Cardiac fibroblast (primary cell): ENCODE data around the gene ITM2B.
"Not testable (repeated sequence)": the region's sequence is repeated elsewhere in the genome, so short reads cannot be mapped to it uniquely, and the experiment has no call there.

Source experiments
- DNase-seq, 2 donors: peaks; one replicate each; pipeline versions ENCODE4 v3.0.0 to v3.0.0-alpha.2; 2010; ENCODE audit warnings: low read depth in 2 of 2
- H3K4me3 ChIP-seq, 2 donors: replicated peaks in 1 of 2; 1 replicate in 1 of 2; 2 replicates in 1 of 2; pipeline ENCODE4 v1.5.1; 2011; ENCODE audit warnings: low read depth in 2 of 2, low read length in 2 of 2, mild to moderate bottlenecking in 2 of 2, moderate library complexity in 1 of 2
- CTCF ChIP-seq: IDR thresholded peaks from one replicate; pipeline ENCODE4 v1.5.1; 2011; ENCODE audit warnings: low read depth, mild to moderate bottlenecking, low read length, inconsistent platforms

Gene ITM2B

GRCh38 chr13:48214519-48215121, 18.4 kb upstream of the ITM2B start:
- no peak for TF ChIP-seq CTCF
- H3K4me3 ChIP-seq, result no peak overlapping the region
- no peak for DNase-seq

DNA sequence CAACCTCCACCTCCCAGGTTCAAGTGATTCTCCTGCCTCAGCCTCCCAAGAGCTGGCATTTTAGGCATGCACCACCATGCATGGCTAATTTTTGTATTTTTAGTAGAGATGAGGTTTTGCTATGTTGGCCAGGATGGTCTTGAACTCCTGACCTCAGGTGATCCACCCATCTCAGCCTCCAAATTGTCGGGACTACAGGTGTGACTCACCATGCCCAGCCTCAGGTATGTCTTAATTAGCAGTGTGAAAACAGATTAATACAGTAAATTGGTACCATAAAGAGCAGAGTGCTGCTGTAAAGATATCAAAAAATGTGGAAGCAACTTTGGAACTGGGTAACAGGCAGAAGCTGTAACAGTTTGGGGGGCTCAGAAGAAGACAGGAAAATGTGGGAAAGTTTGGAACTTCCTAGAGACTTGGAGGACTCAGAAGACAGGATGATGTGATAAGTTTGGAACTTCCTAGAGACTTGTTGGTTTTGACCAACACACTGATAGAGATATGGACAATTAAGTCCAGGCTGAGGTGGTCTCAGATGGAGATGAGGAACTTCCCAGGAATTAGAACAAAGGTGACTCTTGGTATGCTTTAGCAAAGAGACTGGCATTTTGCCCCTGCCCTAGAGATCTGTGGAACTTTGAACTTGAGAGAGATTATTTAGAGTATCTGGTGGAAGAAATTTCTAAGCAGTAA, 17.3 kb upstream of the ITM2B start:
- H3K4me3 ChIP-seq, DNase-seq: not testable (repeated sequence)

DNA sequence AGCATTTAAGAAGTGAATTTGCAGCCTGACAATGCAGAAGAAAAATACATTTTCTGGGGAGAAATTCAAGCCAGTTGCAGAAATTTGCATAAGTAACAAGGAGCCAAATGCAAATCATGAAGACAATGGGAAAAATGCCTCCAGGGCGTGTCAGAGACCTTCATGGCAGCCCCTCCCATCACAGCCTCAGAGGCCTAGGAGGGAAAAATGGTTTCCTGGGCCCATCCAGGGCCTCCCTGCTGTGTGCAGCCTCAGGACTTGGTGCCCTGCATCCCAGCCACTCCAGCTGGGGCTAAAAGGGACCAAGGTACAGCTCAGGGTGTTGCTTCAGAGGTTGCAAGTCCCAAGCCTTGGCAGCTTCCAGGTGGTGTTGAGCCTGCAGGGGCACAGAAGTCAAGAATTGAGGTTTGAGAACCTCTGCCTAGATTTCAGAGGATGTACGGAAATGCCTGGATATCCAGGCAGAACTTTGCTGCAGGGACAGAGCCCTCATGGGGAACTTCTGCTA, 16.7 kb upstream of the ITM2B start:
- no peak for TF ChIP-seq CTCF
- no peak for DNase-seq
- no peak overlapping the region for H3K4me3 ChIP-seq

GRCh38 chr13:48220592-48220980, 12.4 kb upstream of the ITM2B start:
- no peak overlapping the region for H3K4me3 ChIP-seq
- DNase-seq, result no peak
- no peak for TF ChIP-seq CTCF

DNA sequence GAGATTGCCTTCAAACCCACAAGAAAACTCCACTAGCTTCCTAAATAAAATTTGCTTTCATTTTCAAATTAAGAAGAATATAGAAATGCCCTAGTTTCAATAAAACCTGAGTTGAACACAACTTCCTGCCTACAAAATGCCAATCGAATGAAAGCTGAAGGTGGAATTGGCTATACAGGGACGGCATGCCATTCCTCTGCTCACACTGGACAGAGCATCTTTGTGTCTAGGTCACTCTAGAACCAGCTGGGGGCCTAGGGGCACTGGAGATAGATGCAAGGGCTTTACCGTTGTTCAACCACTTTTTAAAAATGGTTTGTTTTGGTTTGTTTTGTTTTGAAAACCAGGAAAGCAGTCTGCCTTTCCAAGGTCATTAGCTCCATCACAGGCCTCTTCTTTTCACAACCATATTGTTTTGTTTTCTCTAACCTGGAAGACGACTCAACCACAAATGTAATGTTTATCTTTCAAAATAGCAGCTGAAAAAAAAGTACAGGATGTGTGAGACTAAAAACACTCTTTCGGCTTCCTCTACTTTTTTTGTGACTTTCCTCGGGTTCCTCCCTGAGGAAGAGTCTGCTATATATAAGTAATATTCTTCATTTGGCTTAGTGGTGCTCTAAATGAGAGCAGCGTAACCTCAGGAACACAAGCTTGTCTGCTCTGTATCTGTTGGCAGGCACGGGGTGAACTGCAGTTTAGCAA, 11.9 kb upstream of the ITM2B start:
- H3K4me3 ChIP-seq, result no peak overlapping the region
- peak in 1 of 2 donors; percentile 30 for DNase-seq
- TF ChIP-seq CTCF, result no peak

- no peak for TF ChIP-seq CTCF
- H3K4me3 ChIP-seq, result peak overlapping the region in 1 of 2 donors; percentile 49
- DNase-seq, result no peak
Observed at GRCh38 chr13:48221686-48222187, 11.3 kb upstream of the ITM2B start.
